KOPT-K1 (cell line): Measurements from ENCODE around the gene THAP4.

ENCODE experiments used
- H3K27ac ChIP-seq: fragments of 200-600 bp; sonication (generic); 2 replicates; pipeline ENCODE4 v1.5.1; 2016; ENCODE audit warnings: antibody characterized with exemption, mild to moderate bottlenecking, low read depth, low read length; ENCODE audit not compliant: poor library complexity, severe bottlenecking
- H3K36me3 ChIP-seq: fragments of 200-600 bp; sonication (generic); 2 replicates; pipeline ENCODE4 v1.5.1; 2017; ENCODE audit warnings: antibody characterized with exemption, mild to moderate bottlenecking, low read length, moderate library complexity; ENCODE audit not compliant: insufficient read depth
- H3K9me3 ChIP-seq: fragments of 200-600 bp; sonication (generic); 2 replicates; pipeline ENCODE4 v1.5.1; 2017; ENCODE audit warnings: antibody characterized with exemption, low read length, mild to moderate bottlenecking; ENCODE audit not compliant: insufficient read depth, poor library complexity, severe bottlenecking

The THAP4 gene, protein sequence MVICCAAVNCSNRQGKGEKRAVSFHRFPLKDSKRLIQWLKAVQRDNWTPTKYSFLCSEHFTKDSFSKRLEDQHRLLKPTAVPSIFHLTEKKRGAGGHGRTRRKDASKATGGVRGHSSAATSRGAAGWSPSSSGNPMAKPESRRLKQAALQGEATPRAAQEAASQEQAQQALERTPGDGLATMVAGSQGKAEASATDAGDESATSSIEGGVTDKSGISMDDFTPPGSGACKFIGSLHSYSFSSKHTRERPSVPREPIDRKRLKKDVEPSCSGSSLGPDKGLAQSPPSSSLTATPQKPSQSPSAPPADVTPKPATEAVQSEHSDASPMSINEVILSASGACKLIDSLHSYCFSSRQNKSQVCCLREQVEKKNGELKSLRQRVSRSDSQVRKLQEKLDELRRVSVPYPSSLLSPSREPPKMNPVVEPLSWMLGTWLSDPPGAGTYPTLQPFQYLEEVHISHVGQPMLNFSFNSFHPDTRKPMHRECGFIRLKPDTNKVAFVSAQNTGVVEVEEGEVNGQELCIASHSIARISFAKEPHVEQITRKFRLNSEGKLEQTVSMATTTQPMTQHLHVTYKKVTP

DNA sequence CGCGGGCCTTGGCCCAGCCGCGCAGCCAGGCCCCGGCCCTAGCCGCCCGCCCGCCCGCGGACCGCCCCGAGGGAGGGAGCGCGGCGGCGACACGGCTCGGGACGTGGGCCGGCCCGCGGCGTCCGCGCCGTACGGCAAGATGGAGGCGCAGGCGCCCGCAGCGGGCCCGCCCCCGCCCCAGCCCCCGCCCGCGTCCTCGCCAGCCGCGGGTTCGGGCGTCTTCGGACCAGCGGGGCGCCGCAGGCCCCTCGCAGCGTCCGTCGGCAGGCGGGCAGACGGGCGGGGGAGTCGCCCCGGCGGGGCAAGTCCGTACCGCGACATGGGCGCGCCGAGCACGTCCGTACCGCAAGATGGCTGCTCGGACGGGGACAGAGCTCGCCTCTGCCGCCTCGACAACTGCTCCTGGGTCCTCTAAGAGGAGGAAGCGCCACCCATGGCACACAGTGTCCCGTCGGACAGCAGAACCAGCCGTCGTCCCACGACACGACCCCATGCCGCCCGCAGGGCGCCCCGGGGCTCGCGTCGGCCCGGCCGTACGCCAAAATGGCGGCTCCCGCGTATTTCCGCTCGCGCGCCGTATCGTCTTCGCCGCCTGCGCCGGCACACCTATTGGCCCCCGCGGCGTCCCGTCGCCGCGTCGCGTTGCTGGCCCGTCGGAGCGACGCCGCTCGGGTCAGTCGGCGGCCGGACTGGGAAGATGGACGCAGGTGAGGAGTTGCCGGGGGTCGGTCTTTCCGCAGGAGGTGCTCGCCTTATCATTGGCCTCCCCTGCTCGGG is at the start of gene THAP4, which contains the start of gene ATG4B:
TSS of gene THAP4 (minus strand) at position 141 of the 777 bp plus-strand sequence. CDS start 141 bp downstream, outside the sequence.
TSS of gene ATG4B (plus strand) at position 676 of the 777 bp plus-strand sequence. CDS start at position 698, 22 bp downstream.
- Histone ChIP-seq H3K27ac (peak within 1 kb of the TSS; percentile 94), H3K9me3 (peaks cover 12% of the 10 kb centered on the region), H3K36me3 (peaks cover 44% of the 10 kb centered on the region)

DNA sequence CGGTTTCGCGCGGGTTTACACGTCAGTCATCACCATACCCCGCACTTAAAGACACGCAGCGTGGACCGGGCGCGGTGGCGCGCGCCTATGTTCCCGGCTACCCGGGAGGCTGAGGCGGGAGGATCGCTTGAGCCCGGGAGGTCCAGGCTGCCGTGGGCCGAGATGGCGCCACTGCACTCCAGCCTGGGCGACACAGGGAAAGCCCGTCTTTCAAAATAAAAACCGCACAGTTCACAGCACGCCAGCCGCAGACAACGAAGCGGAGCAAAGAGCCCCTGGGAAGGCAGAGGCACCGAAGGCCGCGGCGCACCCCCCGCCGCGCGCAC is 49.3 kb upstream of the THAP4 start:
- Histone ChIP-seq H3K36me3 (peaks cover 57% of the 10 kb centered on the region), H3K9me3 (no peaks in the 10 kb centered on the region), H3K27ac (peak overlapping the region; percentile 97)

DNA sequence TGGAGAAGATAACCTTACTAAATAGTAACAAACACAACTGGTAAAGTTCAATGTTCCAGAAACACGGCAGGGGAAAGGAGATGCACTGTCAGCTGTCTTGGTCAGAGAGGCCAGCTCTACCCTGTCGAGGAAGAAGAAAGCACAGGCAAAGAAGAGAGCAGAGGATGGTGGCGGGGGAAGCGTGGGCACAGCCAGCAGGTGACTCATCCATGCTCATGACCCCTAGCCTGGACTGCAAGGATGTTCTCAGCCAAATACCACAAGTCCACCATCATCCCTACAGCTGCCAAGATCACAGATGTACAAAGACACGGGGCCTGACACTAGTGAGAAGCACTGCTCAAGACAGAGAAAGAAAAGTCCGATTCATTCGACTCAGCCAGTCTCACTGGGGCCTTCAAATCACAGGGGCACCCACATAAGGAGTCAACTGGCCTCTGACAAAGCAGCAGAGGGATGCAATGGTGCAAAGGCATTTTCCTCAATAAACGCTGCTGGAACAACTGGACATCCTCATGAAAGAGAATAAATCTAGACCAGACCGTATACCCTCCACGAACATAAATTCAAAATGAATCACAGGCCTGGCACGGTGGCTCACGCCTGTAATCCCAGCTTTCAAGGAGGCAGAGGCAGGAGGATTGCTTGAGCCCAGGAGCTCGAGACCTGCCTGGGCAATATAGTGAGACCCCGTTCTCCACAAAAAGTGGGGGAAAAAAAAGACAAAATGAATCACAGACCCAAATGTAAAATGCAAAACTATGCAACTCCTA is 44.1 kb upstream of the THAP4 start:
- peaks cover 91% of the 10 kb centered on the region for H3K36me3 ChIP-seq
- H3K27ac ChIP-seq, result no peak overlapping the region
- no peaks in the 10 kb centered on the region for H3K9me3 ChIP-seq

DNA sequence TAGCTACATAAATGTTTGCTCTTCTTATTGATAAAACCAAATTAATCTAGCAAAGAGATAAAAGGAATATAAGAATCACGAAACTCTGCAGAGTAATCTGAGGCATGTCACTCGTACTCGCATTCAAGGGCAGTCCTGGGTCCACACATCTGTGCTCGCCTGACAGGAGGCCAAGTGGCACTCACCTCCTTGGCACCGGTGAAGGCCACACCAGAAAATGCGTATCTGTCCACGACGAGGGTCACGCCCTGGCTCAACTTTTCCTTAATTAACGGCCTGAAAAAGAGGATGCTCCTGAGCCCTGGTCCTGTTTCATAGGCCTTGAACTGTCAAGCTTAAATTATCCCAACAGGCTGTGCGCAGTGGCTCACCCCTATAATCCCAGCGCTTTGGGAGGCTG is 43.1 kb upstream of the THAP4 start:
- H3K36me3 ChIP-seq, result peaks cover 100% of the 10 kb centered on the region

DNA sequence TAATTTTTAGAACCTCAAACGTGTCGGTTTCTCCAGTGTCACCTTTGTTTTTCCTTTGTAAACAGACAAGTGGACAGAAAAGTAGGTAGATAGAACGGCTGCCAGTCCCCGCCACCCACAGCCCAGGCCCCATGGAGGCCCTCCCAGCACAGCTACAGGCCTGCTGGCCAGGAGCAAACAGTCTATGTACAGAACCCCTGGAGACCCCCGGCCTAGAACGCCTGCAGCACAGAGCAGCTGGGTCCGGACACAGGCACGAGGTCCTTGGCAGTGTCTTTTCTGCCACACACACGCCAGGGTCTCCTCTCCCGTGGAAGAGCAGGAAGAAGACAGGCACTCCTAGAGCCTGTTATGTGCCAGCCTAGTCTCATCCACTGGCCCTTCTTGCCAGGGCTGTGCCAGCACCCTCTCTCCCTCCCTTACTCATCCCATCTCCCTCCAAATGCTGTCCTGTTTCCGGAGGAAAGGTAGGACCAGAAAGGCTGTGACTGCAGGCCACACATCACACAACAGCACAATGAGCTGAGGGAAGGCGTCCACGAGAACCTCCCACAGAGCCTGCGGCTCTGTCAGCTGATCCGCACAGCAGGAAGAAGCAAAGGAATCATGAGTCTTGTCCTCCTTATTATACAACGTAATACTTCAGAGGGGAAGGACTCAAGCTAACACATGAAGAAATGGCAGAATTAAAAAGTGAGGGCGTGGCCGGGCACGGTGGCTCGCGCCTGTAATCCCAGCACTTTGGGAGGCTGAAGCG is 42.0 kb upstream of the THAP4 start:
- no peak overlapping the region for H3K27ac ChIP-seq
- no peaks in the 10 kb centered on the region for H3K9me3 ChIP-seq
- peaks cover 99% of the 10 kb centered on the region for H3K36me3 ChIP-seq

More for the DNA sequence above, 43.1 kb upstream of the THAP4 start:
- H3K27ac ChIP-seq, result no peak overlapping the region
- no peaks in the 10 kb centered on the region for H3K9me3 ChIP-seq

DNA sequence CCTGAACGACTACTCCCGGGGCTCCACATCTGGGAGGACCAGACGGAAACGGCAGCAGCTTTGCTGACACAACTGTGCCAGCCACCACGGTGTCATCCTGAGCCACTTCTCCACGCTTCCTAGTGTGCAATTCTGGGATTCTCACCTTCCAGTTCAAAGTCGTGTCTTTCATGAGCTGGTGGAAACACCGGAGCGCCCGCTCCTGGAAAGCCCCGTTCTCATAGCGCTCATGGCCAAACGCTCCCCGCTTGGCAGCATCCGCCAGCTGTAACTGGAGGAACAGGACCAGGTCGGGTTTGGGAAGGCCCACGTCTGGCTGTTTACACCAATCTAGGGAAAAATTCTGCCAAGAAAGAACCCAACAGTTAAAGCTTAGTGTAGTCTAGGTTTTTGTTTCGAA is 41.3 kb upstream of the THAP4 start:
- no peak overlapping the region for H3K27ac ChIP-seq
- H3K9me3 ChIP-seq, result no peaks in the 10 kb centered on the region
- peaks cover 95% of the 10 kb centered on the region for H3K36me3 ChIP-seq

DNA sequence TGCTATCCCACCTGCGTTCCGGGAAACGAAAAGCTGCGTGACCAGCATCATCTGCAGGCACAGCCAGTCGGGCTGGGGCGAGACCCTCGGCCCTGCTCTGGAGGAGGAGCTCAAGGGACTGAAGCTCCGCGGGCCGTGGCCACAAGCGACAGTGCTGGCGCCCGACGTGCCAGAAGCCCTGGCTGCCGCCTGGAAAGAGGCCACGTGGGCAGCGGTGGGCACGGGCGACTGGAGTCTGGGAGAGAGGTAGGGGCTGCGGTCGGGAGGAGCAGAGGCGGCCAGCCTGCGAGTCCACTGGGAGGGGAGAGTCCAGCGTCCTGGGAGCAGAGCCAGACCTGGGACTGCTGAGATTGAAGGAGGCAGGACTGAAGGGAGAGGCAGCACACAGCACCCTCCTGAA is 40.4 kb upstream of the THAP4 start:
- Histone ChIP-seq H3K27ac (no peak overlapping the region), H3K9me3 (no peaks in the 10 kb centered on the region), H3K36me3 (peaks cover 94% of the 10 kb centered on the region)

DNA sequence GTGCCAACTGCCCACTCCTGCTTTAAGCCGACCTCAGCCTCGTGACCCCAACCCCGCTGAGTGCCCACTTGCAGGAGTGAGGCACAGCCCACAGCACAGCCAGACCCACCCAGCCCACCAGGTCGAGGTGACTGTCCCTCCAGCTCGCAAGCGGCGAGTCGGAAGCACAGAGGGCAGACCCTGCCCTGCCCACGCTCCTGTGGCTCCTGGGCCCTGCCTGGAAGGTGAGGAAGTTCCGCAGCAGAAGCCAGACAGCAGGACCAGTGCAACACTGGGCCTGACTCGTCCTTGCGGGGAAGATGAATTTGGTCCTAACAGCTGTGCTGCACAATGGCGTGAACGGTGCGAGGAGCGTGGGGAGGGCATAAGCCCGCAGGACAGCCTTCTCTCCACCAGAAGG is 39.7 kb upstream of the THAP4 start:
- Histone ChIP-seq H3K36me3 (peaks cover 94% of the 10 kb centered on the region), H3K27ac (no peak overlapping the region), H3K9me3 (no peaks in the 10 kb centered on the region)

DNA sequence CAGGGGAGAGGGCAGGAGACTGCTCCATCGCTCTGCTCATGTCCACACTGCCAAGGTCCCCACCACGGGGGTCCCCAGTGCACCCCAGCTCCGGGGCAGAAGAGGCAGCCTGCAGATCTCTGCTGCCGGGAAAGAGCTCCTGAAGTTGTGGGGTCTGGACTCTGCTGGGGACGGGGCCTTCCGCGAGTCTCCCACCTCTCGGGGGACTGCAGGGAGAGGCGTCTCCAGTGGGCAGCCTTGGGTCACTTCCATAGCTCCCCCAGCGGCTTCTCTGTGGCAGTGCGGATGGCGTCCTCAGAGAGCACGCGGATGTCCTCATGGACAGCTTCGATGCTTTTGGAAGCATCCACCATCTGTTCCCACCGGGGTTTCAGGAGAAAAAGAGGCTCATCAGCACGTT is 38.9 kb upstream of the THAP4 start:
- Histone ChIP-seq H3K9me3 (no peaks in the 10 kb centered on the region), H3K27ac (no peak overlapping the region), H3K36me3 (peaks cover 94% of the 10 kb centered on the region)

DNA sequence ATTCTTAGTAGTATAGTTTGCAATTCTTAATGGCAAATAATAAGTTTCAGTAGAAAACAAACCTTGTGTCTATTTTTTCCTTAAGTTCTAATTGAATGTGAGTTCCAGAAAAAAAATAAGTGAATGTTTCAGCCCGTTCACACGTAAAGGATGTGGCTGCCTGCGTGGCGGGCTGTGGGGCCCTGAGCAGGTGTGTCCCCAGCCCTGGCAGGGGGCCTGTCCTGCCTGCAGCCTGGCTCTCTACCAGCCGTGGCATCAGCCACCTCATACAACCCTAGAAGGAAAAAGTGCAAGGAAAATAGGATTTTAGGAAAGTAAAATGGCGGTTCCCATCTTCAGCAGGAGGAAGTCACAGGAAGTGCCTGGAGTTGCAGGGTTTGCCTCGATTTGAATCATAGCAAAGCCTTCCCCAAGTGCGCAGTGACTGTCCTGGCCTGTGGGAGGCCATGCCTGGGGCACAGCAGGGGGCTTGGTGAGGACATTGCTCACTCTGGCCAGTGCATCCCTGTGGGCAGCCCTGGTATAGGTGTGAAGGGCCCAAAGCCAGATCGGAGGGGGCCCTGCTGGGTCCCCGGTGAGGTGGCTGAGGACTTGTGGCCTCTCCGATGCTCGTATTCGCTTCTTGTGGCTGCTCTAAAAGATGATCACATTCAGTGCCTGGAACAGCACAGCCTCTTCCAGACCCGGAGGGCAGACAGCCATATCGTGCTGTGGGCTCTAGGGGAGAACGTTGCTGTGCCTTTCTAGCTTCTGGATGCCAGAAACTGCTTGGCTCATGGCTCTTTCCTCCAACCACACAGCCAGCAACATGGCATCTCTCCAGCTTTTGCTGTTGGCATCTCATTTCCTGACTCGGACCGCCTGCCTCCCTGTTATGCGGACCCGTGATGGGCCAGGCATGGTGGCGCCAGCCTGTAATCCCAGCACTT is 37.1 kb upstream of the THAP4 start:
- peaks cover 94% of the 10 kb centered on the region for H3K36me3 ChIP-seq
- H3K27ac ChIP-seq, result peak overlapping the region; percentile 53
- no peaks in the 10 kb centered on the region for H3K9me3 ChIP-seq

DNA sequence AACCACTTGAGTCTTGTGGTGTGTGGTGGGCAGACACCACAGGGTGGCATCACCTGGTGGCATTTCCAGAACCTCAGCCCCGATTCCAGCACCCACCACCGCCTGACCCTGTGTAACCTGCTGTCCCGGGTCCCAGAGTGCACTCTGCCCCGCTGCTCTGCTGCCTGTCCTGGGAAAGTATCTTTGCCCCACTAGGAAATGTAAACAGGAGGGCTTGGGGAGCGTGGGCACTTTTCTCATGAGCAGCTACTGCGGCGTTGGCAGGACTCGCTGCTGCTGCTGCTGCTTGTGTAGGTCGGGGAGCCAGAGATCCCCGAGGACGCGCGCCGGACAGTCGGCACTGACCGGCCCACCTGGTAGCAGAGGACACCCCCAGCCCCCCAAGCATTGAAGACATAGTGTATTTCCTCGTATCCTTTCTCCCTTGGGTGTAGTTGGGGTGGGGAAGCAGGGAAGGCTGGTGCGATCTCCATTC is 36.3 kb upstream of the THAP4 start:
- H3K36me3 ChIP-seq, result peaks cover 94% of the 10 kb centered on the region
- peak overlapping the region; percentile 53 for H3K27ac ChIP-seq
- no peaks in the 10 kb centered on the region for H3K9me3 ChIP-seq

DNA sequence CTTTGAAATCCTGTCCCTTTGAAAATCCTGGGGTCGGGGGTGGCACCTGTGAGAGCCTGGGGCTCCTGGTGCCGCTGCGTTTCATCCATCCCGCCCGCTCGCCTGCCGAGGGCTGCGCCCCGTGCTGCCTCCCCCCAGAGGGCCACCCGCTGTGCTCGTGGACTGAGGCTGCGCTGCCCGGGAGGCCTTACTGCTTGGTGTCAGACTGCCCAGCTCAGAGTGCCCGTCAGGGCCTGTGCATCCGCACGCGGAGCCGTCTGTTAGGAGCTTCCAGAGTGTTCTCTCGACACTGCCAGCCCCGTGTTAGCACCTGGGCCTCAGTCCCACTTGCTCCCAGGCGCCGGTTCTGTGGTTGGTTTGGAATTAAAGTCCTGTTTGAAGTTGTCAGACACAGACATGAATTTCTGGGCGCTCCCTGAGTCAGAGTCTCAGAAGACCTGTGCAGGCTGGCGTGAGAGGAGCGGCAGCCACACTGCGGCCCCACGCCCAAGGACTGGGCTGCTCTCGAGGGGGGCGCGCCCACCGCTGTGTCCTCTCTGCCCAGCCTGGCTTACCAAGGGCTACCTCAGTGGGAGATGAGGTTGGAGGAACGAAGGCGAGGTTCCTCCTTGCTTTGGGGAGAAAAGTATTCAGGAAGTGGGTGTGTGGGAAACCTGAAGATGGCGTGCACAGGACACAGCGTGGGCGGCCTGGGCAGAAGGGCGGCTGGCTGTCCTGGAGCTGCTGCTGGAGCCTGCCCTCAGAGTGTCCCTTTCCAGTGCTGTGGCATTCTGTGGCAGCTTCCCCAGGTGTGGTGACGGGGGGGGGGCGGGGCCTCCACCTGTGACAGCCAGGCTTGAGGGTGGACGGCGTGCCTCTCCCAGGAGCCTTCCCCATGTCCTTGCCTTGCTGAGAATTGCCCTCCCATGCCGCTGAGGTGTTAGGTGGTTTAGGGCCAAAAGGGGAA is 35.6 kb upstream of the THAP4 start:
- H3K9me3 ChIP-seq, result no peaks in the 10 kb centered on the region
- H3K27ac ChIP-seq, result no peak overlapping the region

More for the DNA sequence above, 35.6 kb upstream of the THAP4 start:
- H3K36me3 ChIP-seq, result peaks cover 94% of the 10 kb centered on the region
